H1 (cell line): ENCODE results near the gene MUSTN1. TPM values are rescaled to one million over a fixed set of nuclear protein-coding genes. Genes with fewer than 3 reads are reported as not detected.

Experiments
- CTCF ChIA-PET: fragments of 300-600 bp; sonication (Branson Sonifier 250); formaldehyde crosslinking; loops from one replicate; lab custom pipeline; 2021; ENCODE audit not compliant: partially characterized antibody; lab: Charles Lee
- POLR2A ChIA-PET: fragments of 300-600 bp; sonication (Branson Sonifier 250); formaldehyde crosslinking; loops from one replicate; lab custom pipeline; 2021; ENCODE audit warnings: inconsistent platforms; ENCODE audit not compliant: partially characterized antibody; lab: Charles Lee
- DNase-seq, 2 experiments: peaks; one replicate each; pipeline versions ENCODE4 v3.0.0 to v3.0.0-alpha.2; 2010 to 2022; ENCODE audit warnings: low spot score in 2 of 2, low read depth in 1 of 2, mixed read lengths in 1 of 2
- FAIRE-seq: peaks from 2 replicates; lab custom pipeline; 2011; peaks lifted over from hg19 to GRCh38; lab: Jason Lieb, UNC
- H2AFZ ChIP-seq: 2 replicates; pipeline ENCODE4 v1.8.1; 2012; ENCODE audit warnings: low read length, inconsistent platforms
- H2AK5ac ChIP-seq: 2 replicates; pipeline ENCODE4 v1.6.1; 2013; ENCODE audit warnings: low read depth, low read length
- H2BK120ac ChIP-seq: replicated peaks from 2 replicates; pipeline ENCODE3; 2013; ENCODE audit warnings: low read depth, low read length, inconsistent platforms
- H2BK12ac ChIP-seq: 2 replicates; pipeline ENCODE4 v1.6.1; 2013; ENCODE audit warnings: low read depth, low read length
- H2BK15ac ChIP-seq: 2 replicates; pipeline ENCODE4 v1.6.1; 2013; ENCODE audit warnings: low read length
- H2BK20ac ChIP-seq: 2 replicates; pipeline ENCODE4 v1.6.1; 2013; ENCODE audit warnings: low read length
- H2BK5ac ChIP-seq: 2 replicates; pipeline ENCODE4 v1.6.1; 2013; ENCODE audit warnings: low read depth, low read length
- H3K14ac ChIP-seq: 2 replicates; pipeline ENCODE4 v1.6.1; 2013; ENCODE audit warnings: inconsistent platforms; ENCODE audit not compliant: insufficient read length
- H3K18ac ChIP-seq: 2 replicates; pipeline ENCODE4 v1.6.1; 2013; ENCODE audit warnings: low read length; ENCODE audit errors: extremely low read depth
- H3K23ac ChIP-seq: 2 replicates; pipeline ENCODE4 v1.6.1; 2013; ENCODE audit warnings: inconsistent platforms; ENCODE audit not compliant: insufficient read length
- H3K23me2 ChIP-seq: 2 replicates; pipeline ENCODE4 v1.6.1; 2013; ENCODE audit warnings: low read depth, low read length
- H3K27ac ChIP-seq: 2 replicates; pipeline ENCODE4 v1.6.1; 2011; ENCODE audit warnings: low read depth, low read length, inconsistent platforms
- H3K27me3 ChIP-seq, 4 experiments: replicated peaks in 1 of 4; 1 replicate in 1 of 4; 2 replicates in 3 of 4; pipeline versions ENCODE4 v1.6.1 to v1.8.1; 2011 to 2013; ENCODE audit warnings: low read length in 3 of 4, mild to moderate bottlenecking in 3 of 4, inconsistent platforms in 2 of 4, mixed read lengths in 2 of 4, moderate library complexity in 1 of 4; ENCODE audit not compliant: control insufficient read depth in 3 of 4, insufficient read depth in 3 of 4; ENCODE audit errors: extremely low read depth in 1 of 4
- H3K36me3 ChIP-seq, 4 experiments: 2 replicates each; pipeline versions ENCODE4 v1.6.1 to v1.8.1; 2011 to 2013; ENCODE audit warnings: mild to moderate bottlenecking in 4 of 4, low read length in 3 of 4, moderate library complexity in 2 of 4, control low read depth in 1 of 4, inconsistent platforms in 1 of 4; ENCODE audit not compliant: insufficient read depth in 4 of 4, control insufficient read depth in 2 of 4
- H3K4ac ChIP-seq: replicated peaks from 2 replicates; pipeline ENCODE3; 2013; ENCODE audit warnings: low read length, low read depth, mixed read lengths, inconsistent platforms; ENCODE audit not compliant: insufficient read length
- H3K4me1 ChIP-seq, 4 experiments: replicated peaks in 1 of 4; 1 replicate in 1 of 4; 2 replicates in 3 of 4; pipeline versions ENCODE4 v1.6.1 to v1.8.1; 2011 to 2013; ENCODE audit warnings: low read length in 3 of 4, inconsistent platforms in 2 of 4, mixed read lengths in 1 of 4; ENCODE audit not compliant: insufficient read depth in 4 of 4, control insufficient read depth in 3 of 4
- H3K4me2 ChIP-seq, 2 experiments: 2 replicates each; pipeline versions ENCODE4 v1.6.1 to v1.8.1; 2011 to 2013; ENCODE audit warnings: low read depth in 2 of 2, low read length in 2 of 2, control low read depth in 1 of 2, inconsistent platforms in 1 of 2, mild to moderate bottlenecking in 1 of 2; ENCODE audit not compliant: insufficient read depth in 1 of 2
- H3K4me3 ChIP-seq, 4 experiments: fragments of 200-600, 300-600 bp in 1 of 4; sonication (generic), shearing (Covaris generic), sonication (Bioruptor Twin) in 1 of 4; 2 replicates each; pipeline versions ENCODE4 v1.5.1 to v1.8.1; 2011 to 2016; ENCODE audit warnings: low read length in 4 of 4, low read depth in 3 of 4, control low read depth in 2 of 4, inconsistent platforms in 2 of 4, mild to moderate bottlenecking in 2 of 4, mixed read lengths in 1 of 4, moderate library complexity in 1 of 4; ENCODE audit not compliant: insufficient read depth in 2 of 4; ENCODE audit errors: extremely low read depth in 1 of 4
- H3K56ac ChIP-seq: replicated peaks from 2 replicates; pipeline ENCODE3; 2013; ENCODE audit warnings: low read depth, mild to moderate bottlenecking, mixed read lengths, low read length, inconsistent platforms; ENCODE audit not compliant: insufficient read length
- H3K79me1 ChIP-seq: 2 replicates; pipeline ENCODE4 v1.6.1; 2013; ENCODE audit warnings: low read depth, low read length, control low read depth
- H3K79me2 ChIP-seq, 2 experiments: 2 replicates each; pipeline versions ENCODE4 v1.6.1 to v1.8.1; 2012 to 2013; ENCODE audit warnings: low read length in 2 of 2, mild to moderate bottlenecking in 2 of 2, inconsistent platforms in 1 of 2; ENCODE audit not compliant: insufficient read depth in 2 of 2, control insufficient read depth in 1 of 2
- H3K9ac ChIP-seq, 4 experiments: replicated peaks in 1 of 4; 1 replicate in 1 of 4; 2 replicates in 3 of 4; pipeline versions ENCODE4 v1.6.1 to v1.8.1; 2011 to 2013; ENCODE audit warnings: low read depth in 3 of 4, low read length in 3 of 4, control low read depth in 2 of 4, mild to moderate bottlenecking in 2 of 4, moderate library complexity in 2 of 4, inconsistent platforms in 1 of 4; ENCODE audit errors: extremely low read depth in 1 of 4
- H3K9me3 ChIP-seq, 2 experiments: 2 replicates each; pipeline versions ENCODE4 v1.6.1 to v1.8.1; 2012 to 2013; ENCODE audit warnings: mild to moderate bottlenecking in 2 of 2, moderate library complexity in 2 of 2, control low read depth in 1 of 2, inconsistent platforms in 1 of 2, low read depth in 1 of 2, low read length in 1 of 2, mixed read lengths in 1 of 2; ENCODE audit not compliant: insufficient read depth in 2 of 2
- H4K20me1 ChIP-seq, 2 experiments: replicated peaks in 1 of 2; 2 replicates each; pipeline versions ENCODE3 to v1.8.1; 2011 to 2013; ENCODE audit warnings: inconsistent platforms in 2 of 2, low read length in 2 of 2, mild to moderate bottlenecking in 1 of 2; ENCODE audit not compliant: insufficient read depth in 2 of 2, control insufficient read depth in 1 of 2
- H4K5ac ChIP-seq: 2 replicates; pipeline ENCODE4 v1.6.1; 2013; ENCODE audit warnings: low read length, low read depth, mixed read lengths, inconsistent platforms; ENCODE audit not compliant: insufficient read length
- H4K8ac ChIP-seq: 2 replicates; pipeline ENCODE4 v1.8.0; 2013; ENCODE audit warnings: mild to moderate bottlenecking, moderate library complexity, low read length, inconsistent platforms; ENCODE audit not compliant: insufficient read depth; ENCODE audit errors: extremely low read depth
- H4K91ac ChIP-seq: replicated peaks from 2 replicates; pipeline ENCODE3; 2013; ENCODE audit warnings: low read length, mixed read lengths, inconsistent platforms; ENCODE audit not compliant: insufficient read length
- CHD2 ChIP-seq: IDR thresholded peaks from 2 replicates; pipeline ENCODE4 v1.6.1; 2012; ENCODE audit warnings: low read length, improper control_type of control experiment
- WGBS, 2 experiments: shearing (Covaris generic) in 1 of 2; methylation state at CpG; one replicate each; pipeline versions ENCODE4 v1.1.6 to v1.1.7; 2013 to 2015; ENCODE audit warnings: low lambda C conversion rate in 2 of 2, mixed read lengths in 2 of 2, inconsistent platforms in 1 of 2, low coverage in 1 of 2, missing lambda C conversion rate in 1 of 2; ENCODE audit not compliant: insufficient replicate concordance in 2 of 2, insufficient coverage in 1 of 2, insufficient read length in 1 of 2; ENCODE audit errors: extremely low coverage in 1 of 2, missing lambda C conversion rate in 1 of 2; 5-methylcytosine and 5-hydroxymethylcytosine counted together
- polyA plus RNA-seq, 7 experiments: library from polyadenylated mRNA; depleted of rRNA in 3 of 7; stranded (reverse) in 5 of 7; unstranded in 2 of 7; fragments of >200 nt in 5 of 7; fragments of 200-250 nt in 2 of 7; gene quantifications; 1 replicate in 5 of 7; 2 replicates in 1 of 7; 4 replicates in 1 of 7; pipeline versions ENCODE4 v1.2.1 to v1.2.3, GENCODE V29; 2011 to 2013; ENCODE audit warnings: missing spikeins in 2 of 7, mixed read lengths in 2 of 7
- total RNA-seq: library from RNA; stranded (reverse); fragmentation: NEBNext Ultra II Directional; extraction: Animal tissue kit (Norgen Biotek cat#: 25700); gene quantifications from 2 replicates; pipeline ENCODE4 v1.2.1, GENCODE V29; 2021

MUSTN1 gene
- total and polyA plus RNA-seq, 2 of the 8 experiments (the other 6 are each of a cell fraction or from before 2014, with no cell fraction given) = 1.1 to 2.4 TPM

GRCh38 chr3:52791366-52791765 lies 43.5 kb downstream of the MUSTN1 start:
- Histone ChIP-seq H3K23me2 (no peaks in the 10 kb centered on the region), H3K36me3 (no peaks in the 10 kb centered on the region), H3K9ac (no peak overlapping the region), H2AK5ac (no peak overlapping the region), H3K27me3 (no peaks in the 10 kb centered on the region), H2BK5ac (no peak overlapping the region), H4K8ac (no peak overlapping the region), H3K14ac (no peak overlapping the region), H4K5ac (no peak overlapping the region), H2BK15ac (no peak overlapping the region), H3K79me2 (no peaks in the 10 kb centered on the region), H3K4me2 (no peak overlapping the region), H4K91ac (no peak overlapping the region), H3K27ac (no peak overlapping the region), H3K9me3 (no peaks in the 10 kb centered on the region), H2BK120ac (no peak overlapping the region), H3K79me1 (no peaks in the 10 kb centered on the region), H3K4ac (no peak overlapping the region), H3K56ac (no peak overlapping the region), H2BK20ac (no peak overlapping the region), H2BK12ac (0 out of 2 replicates have a peak overlapping the region, but pooled peaks have one; percentile 39), H3K4me1 (no peaks in the 10 kb centered on the region), H3K23ac (no peak overlapping the region), H2AFZ (no peak overlapping the region), H4K20me1 (peaks cover 0 to 3% of the 10 kb centered on the region in 2 experiments), H3K18ac (no peak overlapping the region), H3K4me3 (no peak overlapping the region)
- TF ChIP-seq CHD2 = no peak
- ChIA-PET POLR2A (interaction anchor here (1.4 to 2.5 kb wide), 2 partner anchors 8 to 20 kb away, joined by 5 to 10 read pairs; partner anchors contain the start of gene NEK4), CTCF (interaction anchor here (0.7 to 3.8 kb wide), 19 partner anchors 8 to 369 kb away, joined by 3 to 33 read pairs (median 7); partner anchors contain the start of genes ITIH1 and NEK4)
- DNase-seq = no peak
- no peak for FAIRE-seq
- WGBS, 2 experiments = 90% methylated on average over 12 of the region's 12 CpGs; no CpG with 5 or more reads in 1 of the 2 experiments
